MM.1S (cell line): Measurements from ENCODE around the gene TPX2.

Source experiments
- DNase-seq: peaks from one replicate; pipeline ENCODE4 v3.0.0-alpha.2; 2015
- H2AFZ ChIP-seq: fragments of 300-600 bp; sonication (generic); 2 replicates; pipeline ENCODE4 v1.6.0; 2016; ENCODE audit warnings: antibody characterized with exemption, low read length
- H3F3A ChIP-seq: fragments of 300-600 bp; sonication (generic); 2 replicates; pipeline ENCODE4 v1.6.1; 2016; ENCODE audit warnings: mild to moderate bottlenecking, antibody characterized with exemption, low read length, moderate library complexity, mixed read lengths; ENCODE audit not compliant: insufficient read depth
- H3K27ac ChIP-seq: fragments of 300-600 bp; sonication (generic); 2 replicates; pipeline ENCODE4 v1.5.1; 2016; ENCODE audit warnings: mild to moderate bottlenecking, low read length
- H3K27me3 ChIP-seq: fragments of 300-600 bp; sonication (generic); replicated peaks from 2 replicates; pipeline ENCODE4 v1.6.0; 2016; ENCODE audit warnings: low read length; ENCODE audit not compliant: insufficient read depth
- H3K36me3 ChIP-seq: fragments of 300-600 bp; sonication (generic); replicated peaks from 2 replicates; pipeline ENCODE4 v1.6.1; 2016; ENCODE audit warnings: mild to moderate bottlenecking, low read length, mixed read lengths; ENCODE audit not compliant: insufficient read depth
- H3K4me1 ChIP-seq: fragments of 300-600 bp; sonication (generic); 2 replicates; pipeline ENCODE4 v1.6.1; 2016; ENCODE audit warnings: low read length, mixed read lengths
- H3K4me2 ChIP-seq: fragments of 300-600 bp; sonication (generic); 2 replicates; pipeline ENCODE4 v1.6.0; 2016; ENCODE audit warnings: low read depth, low read length
- H3K4me3 ChIP-seq: fragments of 300-600 bp; sonication (generic); 2 replicates; pipeline ENCODE4 v1.5.1; 2016; ENCODE audit warnings: low read length, mixed read lengths
- H3K79me2 ChIP-seq: fragments of 300-600 bp; sonication (generic); 2 replicates; pipeline ENCODE4 v1.6.1; 2016; ENCODE audit warnings: mixed run types, low read length, mixed read lengths
- H3K9ac ChIP-seq: fragments of 300-600 bp; sonication (generic); 2 replicates; pipeline ENCODE4 v1.6.1; 2016; ENCODE audit warnings: low read length, mixed read lengths
- H3K9me2 ChIP-seq: fragments of 300-600 bp; sonication (generic); replicated peaks from 2 replicates; pipeline ENCODE4 v1.6.1; 2016; ENCODE audit warnings: mild to moderate bottlenecking, low read length, mixed read lengths; ENCODE audit not compliant: insufficient read depth
- H3K9me3 ChIP-seq: fragments of 300-600 bp; sonication (generic); replicated peaks from 2 replicates; pipeline ENCODE4 v1.6.1; 2016; ENCODE audit warnings: mild to moderate bottlenecking, low read length, mixed read lengths; ENCODE audit not compliant: insufficient read depth
- H4K20me1 ChIP-seq: fragments of 300-600 bp; sonication (generic); 2 replicates; pipeline ENCODE4 v1.6.1; 2016; ENCODE audit warnings: mild to moderate bottlenecking, low read length, moderate library complexity, mixed read lengths; ENCODE audit not compliant: insufficient read depth
- EZH2 ChIP-seq: fragments of 300-600 bp; sonication (generic); optimal IDR thresholded peaks from 2 replicates; pipeline ENCODE3; 2017; ENCODE audit warnings: low read depth, mild to moderate bottlenecking, antibody characterized with exemption, low read length, mixed read lengths
- EZH2phosphoT487 ChIP-seq: fragments of 300-600 bp; sonication (generic); IDR thresholded peaks from 2 replicates; pipeline ENCODE4 v1.6.1; 2018; ENCODE audit warnings: antibody characterized with exemption, low read length
- TF ChIP-seq, protein P1 (sequence below): fragments of 300-600 bp; sonication (generic); IDR thresholded peaks from 2 replicates; pipeline ENCODE4 v1.5.1; 2016; ENCODE audit warnings: antibody characterized with exemption, low read length, mixed read lengths

Gene TPX2

DNA sequence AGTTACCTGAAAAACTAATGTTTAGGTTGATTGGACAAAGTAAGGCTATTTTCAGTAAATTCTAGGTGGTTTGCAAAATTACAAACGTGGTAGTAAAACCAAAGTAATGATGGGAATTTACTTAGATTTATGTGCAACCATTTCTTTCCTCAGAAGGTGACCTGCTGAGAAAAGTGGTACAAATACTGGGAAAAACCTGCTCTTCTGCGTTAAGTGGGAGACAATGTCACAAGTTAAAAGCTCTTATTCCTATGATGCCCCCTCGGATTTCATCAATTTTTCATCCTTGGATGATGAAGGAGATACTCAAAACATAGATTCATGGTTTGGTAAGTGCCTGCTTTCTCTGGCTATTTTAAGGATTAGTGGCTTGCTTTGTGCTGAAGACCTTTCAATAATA lies 18.2 kb downstream of the TPX2 start:
- Histone ChIP-seq H3K4me3 (no peak overlapping the region), H3K4me2 (no peak overlapping the region), H2AFZ (no peak overlapping the region), H3K9ac (no peak overlapping the region), H3F3A (0 out of 2 replicates have a peak, but pooled peaks cover 3% of the 10 kb centered on the region), H3K79me2 (peaks cover 97% of the 10 kb centered on the region), H3K4me1 (no peaks in the 10 kb centered on the region), H3K36me3 (peaks cover 14% of the 10 kb centered on the region), H3K27me3 (no peaks in the 10 kb centered on the region), H3K27ac (no peak overlapping the region), H4K20me1 (peaks cover 3% of the 10 kb centered on the region; the same call in 1 of the 2 replicates), H3K9me2 (no peaks in the 10 kb centered on the region), H3K9me3 (no peaks in the 10 kb centered on the region)
- DNase-seq, result no peak
- TF ChIP-seq EZH2phosphoT487 (no peak), EZH2 (no peak)
- TF ChIP-seq, protein P1, sequence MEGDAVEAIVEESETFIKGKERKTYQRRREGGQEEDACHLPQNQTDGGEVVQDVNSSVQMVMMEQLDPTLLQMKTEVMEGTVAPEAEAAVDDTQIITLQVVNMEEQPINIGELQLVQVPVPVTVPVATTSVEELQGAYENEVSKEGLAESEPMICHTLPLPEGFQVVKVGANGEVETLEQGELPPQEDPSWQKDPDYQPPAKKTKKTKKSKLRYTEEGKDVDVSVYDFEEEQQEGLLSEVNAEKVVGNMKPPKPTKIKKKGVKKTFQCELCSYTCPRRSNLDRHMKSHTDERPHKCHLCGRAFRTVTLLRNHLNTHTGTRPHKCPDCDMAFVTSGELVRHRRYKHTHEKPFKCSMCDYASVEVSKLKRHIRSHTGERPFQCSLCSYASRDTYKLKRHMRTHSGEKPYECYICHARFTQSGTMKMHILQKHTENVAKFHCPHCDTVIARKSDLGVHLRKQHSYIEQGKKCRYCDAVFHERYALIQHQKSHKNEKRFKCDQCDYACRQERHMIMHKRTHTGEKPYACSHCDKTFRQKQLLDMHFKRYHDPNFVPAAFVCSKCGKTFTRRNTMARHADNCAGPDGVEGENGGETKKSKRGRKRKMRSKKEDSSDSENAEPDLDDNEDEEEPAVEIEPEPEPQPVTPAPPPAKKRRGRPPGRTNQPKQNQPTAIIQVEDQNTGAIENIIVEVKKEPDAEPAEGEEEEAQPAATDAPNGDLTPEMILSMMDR, result no peak

DNA sequence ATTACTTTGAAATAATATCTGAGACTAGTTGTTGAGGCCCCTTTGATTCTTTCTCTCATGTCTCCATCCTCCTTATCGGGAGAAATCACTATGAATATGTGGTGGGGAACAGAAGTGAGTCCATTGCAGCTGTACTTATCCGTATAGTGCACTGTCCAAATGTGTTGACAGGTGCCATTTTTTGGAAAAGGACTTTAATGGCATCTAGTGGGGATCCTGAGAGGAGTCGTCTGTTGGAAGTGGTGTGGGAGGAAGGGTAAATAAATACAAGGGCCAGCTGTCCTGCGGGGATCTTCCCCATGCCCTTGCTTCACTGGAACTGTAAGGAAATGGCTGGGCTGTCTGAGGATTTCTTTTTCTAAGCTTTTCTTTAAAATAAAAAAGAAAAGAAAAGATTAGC lies 19.4 kb downstream of the TPX2 start:
- Histone ChIP-seq H4K20me1 (peaks cover 3% of the 10 kb centered on the region; the same call in 1 of the 2 replicates), H3K9ac (no peak overlapping the region), H3K4me3 (no peak overlapping the region), H3K36me3 (peaks cover 11% of the 10 kb centered on the region), H3F3A (no peaks in the 10 kb centered on the region), H3K4me2 (no peak overlapping the region), H3K9me2 (no peaks in the 10 kb centered on the region), H3K4me1 (no peaks in the 10 kb centered on the region), H3K27me3 (no peaks in the 10 kb centered on the region), H2AFZ (no peak overlapping the region), H3K9me3 (no peaks in the 10 kb centered on the region), H3K79me2 (peaks cover 96% of the 10 kb centered on the region), H3K27ac (no peak overlapping the region)
- no peak for TF ChIP-seq EZH2phosphoT487
- TF ChIP-seq, protein P1, result no peak
- DNase-seq, result no peak

GRCh38 chr20:31758991-31759390 lies 19.9 kb downstream of the TPX2 start:
- H3K4me1 ChIP-seq, result no peaks in the 10 kb centered on the region
- peaks cover 11% of the 10 kb centered on the region for H3K36me3 ChIP-seq
- H3K9me2 ChIP-seq, result no peaks in the 10 kb centered on the region
- DNase-seq, result no peak
- TF ChIP-seq EZH2phosphoT487 (no peak), EZH2 (no peak)
- TF ChIP-seq, protein P1, result no peak
- peaks cover 92% of the 10 kb centered on the region for H3K79me2 ChIP-seq
- peaks cover 3% of the 10 kb centered on the region; the same call in 1 of the 2 replicates for H4K20me1 ChIP-seq
- no peak overlapping the region for H3K9ac ChIP-seq
- no peaks in the 10 kb centered on the region for H3F3A ChIP-seq
- no peaks in the 10 kb centered on the region for H3K27me3 ChIP-seq
- H3K9me3 ChIP-seq, result no peaks in the 10 kb centered on the region
- H2AFZ ChIP-seq, result no peak overlapping the region
- no peak overlapping the region for H3K4me2 ChIP-seq
- H3K27ac ChIP-seq, result no peak overlapping the region
- no peak overlapping the region for H3K4me3 ChIP-seq
